NT2/D1 (cell line): ENCODE data around the gene RELCH.

Experiments
- SUZ12 ChIP-seq: IDR thresholded peaks from 2 replicates; pipeline ENCODE4 v1.6.1; 2011; ENCODE audit not compliant: insufficient read length, insufficient read depth; ENCODE audit errors: extremely low read depth
- YY1 ChIP-seq: IDR thresholded peaks from 2 replicates; pipeline ENCODE4 v1.6.1; 2011; ENCODE audit not compliant: insufficient read length, insufficient read depth
- ZNF274 ChIP-seq: IDR thresholded peaks from 2 replicates; pipeline ENCODE4 v1.6.1; 2011; ENCODE audit warnings: mild to moderate bottlenecking, low read depth, low read length

GRCh38 chr18:62239475-62239874, 52.4 kb downstream of the RELCH start:
- TF ChIP-seq YY1 (no peak), ZNF274 (no peak), SUZ12 (no peak)
